Nephron (organoid): ENCODE measurements around the gene ZCCHC4.

Experiments used
- H3K27ac Mint-ChIP-seq, 3 experiments: 2 replicates each; pipeline ENCODE4 v1.8.0; 2020; ENCODE audit warnings: mixed read lengths in 3 of 3, mild to moderate bottlenecking in 2 of 3, moderate library complexity in 1 of 3
- H3K27me3 Mint-ChIP-seq: 2 replicates; pipeline ENCODE4 v1.8.0; 2021; ENCODE audit warnings: low read depth, mild to moderate bottlenecking, moderate library complexity, mixed read lengths
- H3K36me3 Mint-ChIP-seq: 2 replicates; pipeline ENCODE4 v1.8.0; 2020; ENCODE audit warnings: low read depth, mixed read lengths
- H3K4me1 Mint-ChIP-seq: 2 replicates; pipeline ENCODE4 v1.8.0; 2020; ENCODE audit warnings: mixed read lengths
- H3K4me3 Mint-ChIP-seq, 3 experiments: 2 replicates each; pipeline ENCODE4 v1.8.0; 2020; ENCODE audit warnings: mild to moderate bottlenecking in 3 of 3, mixed read lengths in 3 of 3, moderate library complexity in 2 of 3
- H3K9me3 Mint-ChIP-seq: 2 replicates; pipeline ENCODE4 v1.8.0; 2020; ENCODE audit warnings: mixed read lengths
- CTCF ChIP-seq, 3 experiments: fragments of 200-600 bp; sonication (generic); IDR thresholded peaks; one replicate each; pipeline ENCODE4 v1.5.0; 2021; ENCODE audit warnings: antibody characterized with exemption in 3 of 3; ENCODE audit not compliant: unreplicated experiment in 3 of 3

The ZCCHC4 gene

GRCh38 chr4:25383647-25384046 is 71.1 kb downstream of the ZCCHC4 start:
- Mint-ChIP-seq H3K27ac (no peak overlapping the region), H3K4me1 (no peaks in the 10 kb centered on the region), H3K9me3 (no peaks in the 10 kb centered on the region), H3K27me3 (no peaks in the 10 kb centered on the region), H3K36me3 (peaks cover 53% of the 10 kb centered on the region), H3K4me3 (no peak overlapping the region)
- no peak for TF ChIP-seq CTCF (IDR thresholded peaks at IDR 0.05; ENCODE audit: unreplicated experiment in 3 of 3)

GRCh38 chr4:25386926-25387325 is 74.4 kb downstream of the ZCCHC4 start:
- Mint-ChIP-seq H3K27ac (no peak overlapping the region), H3K4me1 (no peaks in the 10 kb centered on the region), H3K4me3 (no peak overlapping the region), H3K36me3 (peaks cover 62% of the 10 kb centered on the region), H3K27me3 (no peaks in the 10 kb centered on the region), H3K9me3 (no peaks in the 10 kb centered on the region)
- TF ChIP-seq CTCF (IDR thresholded peaks at IDR 0.05; ENCODE audit: unreplicated experiment in 3 of 3): no peak

- Mint-ChIP-seq H3K36me3 (peaks cover 82% of the 10 kb centered on the region), H3K4me3 (no peak overlapping the region), H3K9me3 (peaks cover 9% of the 10 kb centered on the region), H3K4me1 (peaks cover 6% of the 10 kb centered on the region), H3K27me3 (no peaks in the 10 kb centered on the region), H3K27ac (no peak overlapping the region)
- TF ChIP-seq CTCF (IDR thresholded peaks at IDR 0.05; ENCODE audit: unreplicated experiment in 3 of 3): no peak
Observed at GRCh38 chr4:25397305-25397704, 84.7 kb downstream of the ZCCHC4 start.

GRCh38 chr4:25399510-25399909 is 86.9 kb downstream of the ZCCHC4 start:
- Mint-ChIP-seq H3K4me3 (no peak overlapping the region), H3K9me3 (peaks cover 9% of the 10 kb centered on the region), H3K27ac (no peak overlapping the region), H3K27me3 (no peaks in the 10 kb centered on the region), H3K4me1 (peaks cover 6% of the 10 kb centered on the region), H3K36me3 (peaks cover 85% of the 10 kb centered on the region)
- TF ChIP-seq CTCF (IDR thresholded peaks at IDR 0.05; ENCODE audit: unreplicated experiment in 3 of 3): no peak

- no peak overlapping the region for H3K27ac Mint-ChIP-seq
- peaks cover 9% of the 10 kb centered on the region for H3K9me3 Mint-ChIP-seq
- no peak overlapping the region for H3K4me3 Mint-ChIP-seq
- TF ChIP-seq CTCF (IDR thresholded peaks at IDR 0.05; ENCODE audit: unreplicated experiment in 3 of 3): no peak
- peaks cover 6% of the 10 kb centered on the region for H3K4me1 Mint-ChIP-seq
- peaks cover 81% of the 10 kb centered on the region for H3K36me3 Mint-ChIP-seq
- no peaks in the 10 kb centered on the region for H3K27me3 Mint-ChIP-seq
Observed at GRCh38 chr4:25401066-25401465, 88.5 kb downstream of the ZCCHC4 start.

- Mint-ChIP-seq H3K36me3 (peaks cover 76% of the 10 kb centered on the region), H3K4me3 (no peak overlapping the region), H3K4me1 (peaks cover 6% of the 10 kb centered on the region), H3K27ac (no peak overlapping the region), H3K27me3 (no peaks in the 10 kb centered on the region), H3K9me3 (no peaks in the 10 kb centered on the region)
- TF ChIP-seq CTCF (IDR thresholded peaks at IDR 0.05; ENCODE audit: unreplicated experiment in 3 of 3): no peak
Observed at GRCh38 chr4:25402521-25402920, 89.9 kb downstream of the ZCCHC4 start.
